RWPE1 (cell line): ENCODE data around the gene VSX2.

Source experiments
- CTCF ChIA-PET: fragments of 350-600 bp; sonication (Branson Sonifier 250); formaldehyde crosslinking; extraction: SDS; loops from one replicate; lab custom pipeline; 2021; lab: Yijun Ruan, JAX
- POLR2A ChIA-PET: fragments of 400-600 bp; formaldehyde crosslinking; extraction: SDS; loops from one replicate; lab custom pipeline; 2020; ENCODE audit warnings: antibody characterized with exemption; ENCODE audit not compliant: low non-redundant PET; lab: Yijun Ruan, JAX
- DNase-seq: peaks from one replicate; pipeline ENCODE4 v3.0.0; 2012; ENCODE audit warnings: low spot score
- H3K27ac ChIP-seq: fragments of 450-650 bp; 2 replicates; pipeline ENCODE4 v1.5.1; 2017
- CTCF ChIP-seq: fragments of 450-650 bp; conservative IDR thresholded peaks from 2 replicates; pipeline ENCODE4 v1.5.1; 2017; ENCODE audit warnings: low read depth, mild to moderate bottlenecking

The VSX2 gene

GRCh38 chr14:74238974-74239847 is at the start of gene VSX2:
Gene VSX2 (plus strand): TSS chr14:74239449. CDS start chr14:74239562, 113 bp downstream.
- no peak for DNase-seq
- CTCF ChIA-PET, result interaction anchor here (1.0 kb wide), 1 partner anchor 13 kb away, joined by 3 read pairs; no protein-coding TSS in a partner anchor
- no peak for TF ChIP-seq CTCF
- POLR2A ChIA-PET, result no interaction called here
- H3K27ac ChIP-seq, result no peak within 1 kb of the TSS

- DNase-seq, result no peak
- ChIA-PET CTCF (interaction anchor here (0.6 kb wide), 1 partner anchor 100 kb away, joined by 6 read pairs; no protein-coding TSS in a partner anchor), POLR2A (no interaction called here)
- TF ChIP-seq CTCF, result no peak
- no peak overlapping the region for H3K27ac ChIP-seq
Measured at GRCh38 chr14:74190927-74191575, 48.2 kb upstream of the VSX2 start.

- ChIA-PET POLR2A (no interaction called here), CTCF (no interaction called here)
- DNase-seq, result no peak
- no peak overlapping the region for H3K27ac ChIP-seq
- TF ChIP-seq CTCF, result no peak
Measured at GRCh38 chr14:74194506-74195274, 44.6 kb upstream of the VSX2 start.

- ChIA-PET CTCF (interaction anchor here (0.6 kb wide), 1 partner anchor 106 kb away, joined by 3 read pairs; no protein-coding TSS in a partner anchor), POLR2A (no interaction called here)
- no peak overlapping the region for H3K27ac ChIP-seq
- DNase-seq, result no peak
- no peak for TF ChIP-seq CTCF
Measured at GRCh38 chr14:74195623-74196022, 43.6 kb upstream of the VSX2 start.

GRCh38 chr14:74198441-74199234 is 40.6 kb upstream of the VSX2 start:
- H3K27ac ChIP-seq, result no peak overlapping the region
- ChIA-PET CTCF (interaction anchor here (0.5 kb wide), 1 partner anchor 503 kb away, joined by 3 read pairs; no protein-coding TSS in a partner anchor), POLR2A (no interaction called here)
- DNase-seq, result no peak
- no peak for TF ChIP-seq CTCF
